Body of pancreas (tissue), 4 donors: ENCODE data around the gene RTBDN.

Source experiments
- CTCF ChIP-seq, 7 experiments: fragments of 450-650 bp in 4 of 7; fragments of 200-600 bp in 3 of 7; sonication (generic) in 3 of 7; IDR thresholded peaks; one replicate each; pipeline ENCODE4 v1.5.1; 2016 to 2019; ENCODE audit warnings: antibody characterized with exemption in 7 of 7
- POLR2A ChIP-seq, 3 donors: fragments of 450-650 bp; IDR thresholded peaks; one replicate each; pipeline ENCODE4 v1.6.1; 2016; ENCODE audit warnings: antibody characterized with exemption in 3 of 3, mild to moderate bottlenecking in 2 of 3

- TF ChIP-seq CTCF (IDR thresholded peaks at IDR 0.05) (no peak), POLR2A (IDR thresholded peaks at IDR 0.05) (no peak)
Observed at GRCh38 chr19:12841094-12841493, 6.7 kb upstream of the RTBDN start.
